Mesenchymal stem cell (in vitro differentiated cells and primary cell): ENCODE measurements around the gene PLEKHG4B.

Experiments used
- DNase-seq: peaks from one replicate; pipeline ENCODE4 v3.0.0-alpha.2; 2013
- H2AFZ ChIP-seq: one replicate; pipeline ENCODE4 v1.6.1; 2013; ENCODE audit warnings: low read depth, mild to moderate bottlenecking, control low read depth, inconsistent platforms, low read length, moderate library complexity
- H2AK5ac ChIP-seq: 2 replicates; pipeline ENCODE4 v1.6.1; 2013; ENCODE audit warnings: low read length, moderate library complexity, mild to moderate bottlenecking, inconsistent platforms; ENCODE audit not compliant: severe bottlenecking
- H2BK120ac ChIP-seq: one replicate; pipeline ENCODE4 v1.6.1; 2013; ENCODE audit warnings: low read depth, mild to moderate bottlenecking, inconsistent platforms, low read length, moderate library complexity
- H2BK12ac ChIP-seq, 2 experiments: one replicate each; pipeline ENCODE4 v1.6.1; 2013; ENCODE audit warnings: inconsistent platforms in 2 of 2, low read length in 2 of 2, mild to moderate bottlenecking in 2 of 2, moderate library complexity in 2 of 2, control low read depth in 1 of 2
- H2BK15ac ChIP-seq: one replicate; pipeline ENCODE4 v1.6.1; 2013; ENCODE audit warnings: mild to moderate bottlenecking, low read depth, inconsistent platforms; ENCODE audit not compliant: poor library complexity, severe bottlenecking
- H2BK5ac ChIP-seq: 2 replicates; pipeline ENCODE4 v1.6.1; 2013; ENCODE audit warnings: low read depth, mild to moderate bottlenecking, low read length, control low read depth, inconsistent platforms; ENCODE audit not compliant: poor library complexity, severe bottlenecking
- H3K14ac ChIP-seq, 2 experiments: one replicate each; pipeline ENCODE4 v1.6.1; 2013; ENCODE audit warnings: inconsistent platforms in 2 of 2, low read length in 2 of 2, control low read depth in 1 of 2, mild to moderate bottlenecking in 1 of 2, moderate library complexity in 1 of 2
- H3K18ac ChIP-seq, 2 experiments: one replicate each; pipeline ENCODE4 v1.6.1; 2013; ENCODE audit warnings: inconsistent platforms in 2 of 2, low read length in 2 of 2, control low read depth in 1 of 2, low read depth in 1 of 2, mild to moderate bottlenecking in 1 of 2
- H3K23ac ChIP-seq, 2 experiments: one replicate each; pipeline ENCODE4 v1.6.1; 2013; ENCODE audit warnings: inconsistent platforms in 2 of 2, low read length in 2 of 2, mild to moderate bottlenecking in 2 of 2, moderate library complexity in 2 of 2, control low read depth in 1 of 2
- H3K27ac ChIP-seq: 2 replicates; pipeline ENCODE4 v1.5.1; 2013; ENCODE audit warnings: mild to moderate bottlenecking, moderate library complexity, low read length, control low read depth, inconsistent platforms; ENCODE audit not compliant: poor library complexity, severe bottlenecking
- H3K27me3 ChIP-seq, 2 experiments: 2 replicates each; pipeline versions ENCODE4 v1.6.1 to v1.7.0; 2013; ENCODE audit warnings: low read length in 2 of 2, mild to moderate bottlenecking in 2 of 2, moderate library complexity in 2 of 2, control low read depth in 1 of 2, inconsistent platforms in 1 of 2; ENCODE audit not compliant: control insufficient read depth in 1 of 2, insufficient read depth in 1 of 2
- H3K36me3 ChIP-seq, 2 experiments: 2 replicates each; pipeline versions ENCODE4 v1.6.1 to v1.7.0; 2013; ENCODE audit warnings: low read length in 2 of 2, control low read depth in 1 of 2, inconsistent platforms in 1 of 2, low read depth in 1 of 2, mild to moderate bottlenecking in 1 of 2; ENCODE audit not compliant: insufficient read depth in 2 of 2, control insufficient read depth in 1 of 2
- H3K4ac ChIP-seq, 2 experiments: one replicate each; pipeline ENCODE4 v1.6.1; 2013; ENCODE audit warnings: inconsistent platforms in 2 of 2, low read length in 2 of 2, mild to moderate bottlenecking in 2 of 2, moderate library complexity in 2 of 2, control low read depth in 1 of 2, low read depth in 1 of 2
- H3K4me1 ChIP-seq: 2 replicates; pipeline ENCODE4 v1.6.1; 2013; ENCODE audit warnings: low read depth, low read length, control low read depth; ENCODE audit not compliant: control insufficient read depth, insufficient read depth
- H3K4me2 ChIP-seq: 2 replicates; pipeline ENCODE4 v1.6.1; 2013; ENCODE audit warnings: low read length, mild to moderate bottlenecking, inconsistent platforms; ENCODE audit not compliant: poor library complexity, severe bottlenecking
- H3K4me3 ChIP-seq, 2 experiments: 2 replicates each; pipeline versions ENCODE4 v1.5.1 to v1.7.0; 2013; ENCODE audit warnings: low read length in 2 of 2, mild to moderate bottlenecking in 2 of 2, control low read depth in 1 of 2, low read depth in 1 of 2; ENCODE audit not compliant: insufficient read depth in 1 of 2
- H3K79me1 ChIP-seq: replicated peaks from 2 replicates; pipeline ENCODE4 v1.6.1; 2013; ENCODE audit warnings: mild to moderate bottlenecking, control low read depth, low read length, inconsistent platforms; ENCODE audit not compliant: poor library complexity, severe bottlenecking
- H3K9ac ChIP-seq: 2 replicates; pipeline ENCODE4 v1.7.0; 2013; ENCODE audit warnings: mild to moderate bottlenecking, low read length, moderate library complexity
- H3K9me3 ChIP-seq: 2 replicates; pipeline ENCODE4 v1.7.0; 2013; ENCODE audit warnings: mild to moderate bottlenecking, low read length; ENCODE audit not compliant: control insufficient read depth
- H4K8ac ChIP-seq: one replicate; pipeline ENCODE4 v1.6.1; 2013; ENCODE audit warnings: inconsistent platforms, mild to moderate bottlenecking, low read length, moderate library complexity
- H4K91ac ChIP-seq: one replicate; pipeline ENCODE4 v1.6.1; 2013; ENCODE audit warnings: mild to moderate bottlenecking, low read length, inconsistent platforms
- WGBS: methylation state at CpG from one replicate; pipeline ENCODE4 v1.1.7; 2013; ENCODE audit warnings: mixed read lengths; 5-methylcytosine and 5-hydroxymethylcytosine counted together

PLEKHG4B gene

DNA sequence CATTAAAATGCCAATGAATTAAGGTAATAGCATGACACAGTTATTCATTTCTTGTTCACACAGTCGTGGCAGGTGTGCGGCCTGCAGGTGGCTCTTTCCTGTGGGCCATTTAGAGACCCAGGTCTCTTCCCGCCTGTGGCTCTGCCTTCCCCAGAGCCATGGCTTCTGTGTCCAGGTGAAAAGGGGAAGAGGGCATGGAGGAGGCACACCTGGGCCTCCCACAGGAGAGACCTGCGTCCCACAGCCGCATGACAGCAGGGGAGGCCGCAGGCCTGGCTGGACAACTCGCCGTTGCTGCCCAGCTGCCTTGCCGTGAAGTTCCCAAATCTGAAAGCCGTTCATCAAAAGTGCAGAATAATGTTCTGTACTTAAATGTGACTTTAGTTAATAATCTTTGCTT is 14.4 kb upstream of the PLEKHG4B start:
- no peak overlapping the region for H3K4me2 ChIP-seq
- no peak overlapping the region for H2AK5ac ChIP-seq
- peak overlapping the region; percentile 45 for H3K27ac ChIP-seq
- H2BK120ac ChIP-seq, result no peak overlapping the region
- no peak overlapping the region for H4K8ac ChIP-seq
- no peaks in the 10 kb centered on the region for H3K79me1 ChIP-seq
- no peak overlapping the region for H2BK15ac ChIP-seq
- peaks cover 37% of the 10 kb centered on the region for H3K4me1 ChIP-seq
- H4K91ac ChIP-seq, result no peak overlapping the region
- H3K23ac ChIP-seq, result no peak overlapping the region
- no peaks in the 10 kb centered on the region for H3K9me3 ChIP-seq
- H3K9ac ChIP-seq, result no peak overlapping the region
- no peaks in the 10 kb centered on the region for H3K36me3 ChIP-seq
- 88% methylated on average over 5 of the region's 10 CpGs for WGBS
- no peak overlapping the region for H3K14ac ChIP-seq
- H3K27me3 ChIP-seq, result peaks cover 29 to 81% of the 10 kb centered on the region in 2 experiments
- DNase-seq, result no peak
- no peak overlapping the region for H2BK12ac ChIP-seq
- no peak overlapping the region for H2BK5ac ChIP-seq
- H2AFZ ChIP-seq, result no peak overlapping the region
- no peak overlapping the region for H3K18ac ChIP-seq
- no peak overlapping the region for H3K4ac ChIP-seq
- no peak overlapping the region for H3K4me3 ChIP-seq

GRCh38 chr5:77957-78804 is 13.8 kb upstream of the PLEKHG4B start:
- whole genome bisulfite sequencing, result 78% methylated on average over 17 of the region's 17 CpGs
- Histone ChIP-seq H3K27me3 (peaks cover 29 to 86% of the 10 kb centered on the region in 2 experiments), H3K79me1 (no peaks in the 10 kb centered on the region), H3K27ac (peak overlapping the region; percentile 60), H3K4me1 (peaks cover 41% of the 10 kb centered on the region), H2BK120ac (no peak overlapping the region), H3K14ac (no peak overlapping the region), H2BK5ac (peak overlapping the region; percentile 32), H2AK5ac (peak overlapping the region; percentile 60), H3K9me3 (no peaks in the 10 kb centered on the region), H3K36me3 (no peaks in the 10 kb centered on the region), H3K4me2 (peak overlapping the region; percentile 13), H2AFZ (no peak overlapping the region), H3K18ac (no peak overlapping the region), H3K9ac (no peak overlapping the region), H4K91ac (no peak overlapping the region), H2BK12ac (no peak overlapping the region), H2BK15ac (no peak overlapping the region), H3K4ac (no peak overlapping the region), H3K4me3 (no peak overlapping the region), H4K8ac (no peak overlapping the region), H3K23ac (no peak overlapping the region)
- no peak for DNase-seq

DNA sequence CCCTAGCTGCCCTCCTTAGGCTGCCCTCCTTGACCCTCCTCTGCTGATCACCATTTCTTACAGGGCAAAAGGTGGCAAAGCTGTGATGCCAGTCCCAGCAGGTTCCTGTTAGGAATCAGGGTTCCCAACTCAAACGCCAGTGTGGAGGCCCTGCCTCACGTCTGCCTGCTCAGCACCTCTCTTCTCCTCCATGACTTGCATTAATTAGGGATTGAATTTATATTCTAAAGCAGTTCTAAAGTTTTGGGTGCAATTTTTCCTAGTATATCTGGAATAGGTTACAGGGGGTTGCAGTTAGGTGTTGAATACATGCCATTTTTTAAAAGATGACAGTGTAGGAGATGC is 13.2 kb upstream of the PLEKHG4B start:
- Histone ChIP-seq H3K14ac (no peak overlapping the region), H3K18ac (no peak overlapping the region), H3K23ac (no peak overlapping the region), H3K4ac (no peak overlapping the region), H3K9ac (no peak overlapping the region), H3K36me3 (no peaks in the 10 kb centered on the region), H2BK5ac (no peak overlapping the region), H3K27ac (no peak overlapping the region), H3K4me1 (peaks cover 42% of the 10 kb centered on the region), H2BK15ac (no peak overlapping the region), H2BK12ac (no peak overlapping the region), H2AFZ (no peak overlapping the region), H4K8ac (no peak overlapping the region), H3K79me1 (no peaks in the 10 kb centered on the region), H4K91ac (no peak overlapping the region), H3K27me3 (peaks cover 29 to 86% of the 10 kb centered on the region in 2 experiments), H3K9me3 (no peaks in the 10 kb centered on the region), H2AK5ac (peak overlapping the region; percentile 31), H3K4me3 (no peak overlapping the region), H3K4me2 (no peak overlapping the region), H2BK120ac (no peak overlapping the region)
- DNase-seq, result no peak
- no CpG with 5 or more reads among the region's 2 CpGs for WGBS

DNA sequence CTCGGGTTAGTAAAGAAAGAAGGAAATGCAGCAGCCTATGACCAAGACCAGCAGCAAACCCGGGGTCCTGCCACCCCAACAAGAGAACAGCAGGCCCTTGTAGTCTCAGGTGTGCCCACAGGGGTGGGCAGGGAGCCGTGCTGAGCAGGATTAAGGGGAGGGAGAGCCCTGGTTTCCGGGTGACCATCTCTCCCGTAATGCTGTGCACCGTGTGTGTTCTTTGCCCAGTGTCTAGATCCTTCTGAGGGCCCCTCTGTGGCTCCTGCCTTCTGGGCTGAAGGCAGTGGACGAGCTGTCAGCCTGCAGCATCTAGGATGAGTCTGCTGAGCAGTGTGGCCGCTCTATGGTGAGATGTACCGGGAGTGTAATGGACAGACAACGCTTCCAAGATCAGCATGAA is 12.7 kb upstream of the PLEKHG4B start:
- Histone ChIP-seq H3K79me1 (no peaks in the 10 kb centered on the region), H2AFZ (no peak overlapping the region), H2BK12ac (no peak overlapping the region), H3K23ac (no peak overlapping the region), H3K36me3 (no peaks in the 10 kb centered on the region), H4K8ac (no peak overlapping the region), H3K18ac (no peak overlapping the region), H3K9me3 (no peaks in the 10 kb centered on the region), H3K9ac (no peak overlapping the region), H2BK5ac (no peak overlapping the region), H2BK15ac (no peak overlapping the region), H3K4me2 (no peak overlapping the region), H3K27me3 (peaks cover 29 to 82% of the 10 kb centered on the region in 2 experiments), H2BK120ac (no peak overlapping the region), H4K91ac (no peak overlapping the region), H3K4me3 (no peak overlapping the region), H3K14ac (no peak overlapping the region), H3K4ac (no peak overlapping the region), H2AK5ac (no peak overlapping the region), H3K4me1 (peaks cover 42% of the 10 kb centered on the region), H3K27ac (no peak overlapping the region)
- WGBS, result 71% methylated on average over 10 of the region's 10 CpGs
- no peak for DNase-seq
